ENCODE results near the gene M1AP. TPM values are rescaled to one million over a fixed set of nuclear protein-coding genes. Genes with fewer than 3 reads are reported as not detected.

The M1AP gene
- total RNA-seq, 1 donor from 2014 or later, result 0.20 TPM

- Mint-ChIP-seq H3K27ac (ENCODE audit: unreplicated experiment) (no peak overlapping the region), H3K36me3 (ENCODE audit: low read depth, unreplicated experiment) (no peaks in the 10 kb centered on the region), H3K9me3 (ENCODE audit: unreplicated experiment) (no peaks in the 10 kb centered on the region), H3K4me3 (ENCODE audit: unreplicated experiment) (no peak overlapping the region), H3K4me1 (ENCODE audit: low read depth, unreplicated experiment) (peaks cover 20% of the 10 kb centered on the region), H3K27me3 (ENCODE audit: low read depth, unreplicated experiment) (no peaks in the 10 kb centered on the region)
- Histone ChIP-seq H3K27ac (ENCODE audit: low read depth, low read length) (no peak overlapping the region), H3K9me3 (ENCODE audit: insufficient read depth, low read depth, low read length) (no peaks in the 10 kb centered on the region), H3K36me3 (ENCODE audit: insufficient read depth, low read length) (no peaks in the 10 kb centered on the region), H3K79me2 (ENCODE audit: insufficient read depth, low read length) (no peaks in the 10 kb centered on the region), H2AFZ (ENCODE audit: low read depth, low read length) (no peak overlapping the region), H3K9ac (ENCODE audit: low read length) (no peak overlapping the region), H3K27me3 (ENCODE audit: insufficient read depth, low read length) (no peaks in the 10 kb centered on the region), H3K4me2 (ENCODE audit: low read length) (no peak overlapping the region), H4K20me1 (ENCODE audit: insufficient read depth, low read length) (no peaks in the 10 kb centered on the region), H3K4me1 (ENCODE audit: insufficient read depth, low read length) (peaks cover 30% of the 10 kb centered on the region), H3K4me3 (ENCODE audit: insufficient read depth, low read depth, low read length) (no peak overlapping the region)
- no peak for FAIRE-seq
- no peak for TF ChIP-seq CTCF (IDR thresholded peaks at IDR 0.05; ENCODE audit: insufficient read depth, low read depth, low read length)
- no peak for TF ChIP-seq EZH2 (IDR thresholded peaks at IDR 0.05; ENCODE audit: insufficient read depth, low read length)
- no peak for DNase-seq (ENCODE audit: low read depth)
Measured at GRCh38 chr2:74572178-74572925, 75.8 kb downstream of the M1AP start.

- Histone ChIP-seq H3K36me3 (ENCODE audit: insufficient read depth, low read length) (no peaks in the 10 kb centered on the region), H3K9me3 (ENCODE audit: insufficient read depth, low read depth, low read length) (no peaks in the 10 kb centered on the region), H4K20me1 (ENCODE audit: insufficient read depth, low read length) (no peaks in the 10 kb centered on the region), H3K79me2 (ENCODE audit: insufficient read depth, low read length) (no peaks in the 10 kb centered on the region), H3K27ac (ENCODE audit: low read depth, low read length) (no peak overlapping the region), H3K4me2 (ENCODE audit: low read length) (no peak overlapping the region), H3K27me3 (ENCODE audit: insufficient read depth, low read length) (no peaks in the 10 kb centered on the region), H3K9ac (ENCODE audit: low read length) (no peak overlapping the region), H3K4me1 (ENCODE audit: insufficient read depth, low read length) (peaks cover 36% of the 10 kb centered on the region), H3K4me3 (ENCODE audit: insufficient read depth, low read depth, low read length) (no peak overlapping the region), H2AFZ (ENCODE audit: low read depth, low read length) (no peak overlapping the region)
- no peak for TF ChIP-seq EZH2 (IDR thresholded peaks at IDR 0.05; ENCODE audit: insufficient read depth, low read length)
- no peak for TF ChIP-seq CTCF (IDR thresholded peaks at IDR 0.05; ENCODE audit: insufficient read depth, low read depth, low read length)
- no peaks in the 10 kb centered on the region for H3K9me3 Mint-ChIP-seq (ENCODE audit: unreplicated experiment)
- no peak overlapping the region for H3K27ac Mint-ChIP-seq (ENCODE audit: unreplicated experiment)
- DNase-seq (ENCODE audit: low read depth), result no peak
- no peaks in the 10 kb centered on the region for H3K27me3 Mint-ChIP-seq (ENCODE audit: low read depth, unreplicated experiment)
- H3K4me3 Mint-ChIP-seq (ENCODE audit: unreplicated experiment), result no peak overlapping the region
- no peak for FAIRE-seq
- H3K4me1 Mint-ChIP-seq (ENCODE audit: low read depth, unreplicated experiment), result peaks cover 23% of the 10 kb centered on the region
- H3K36me3 Mint-ChIP-seq (ENCODE audit: low read depth, unreplicated experiment), result no peaks in the 10 kb centered on the region
Measured at GRCh38 chr2:74571058-74571457, 77.1 kb downstream of the M1AP start.

- Histone ChIP-seq H3K27me3 (ENCODE audit: insufficient read depth, low read length) (no peaks in the 10 kb centered on the region), H3K9ac (ENCODE audit: low read length) (no peak overlapping the region), H2AFZ (ENCODE audit: low read depth, low read length) (no peak overlapping the region), H4K20me1 (ENCODE audit: insufficient read depth, low read length) (no peaks in the 10 kb centered on the region), H3K79me2 (ENCODE audit: insufficient read depth, low read length) (no peaks in the 10 kb centered on the region), H3K27ac (ENCODE audit: low read depth, low read length) (no peak overlapping the region), H3K36me3 (ENCODE audit: insufficient read depth, low read length) (no peaks in the 10 kb centered on the region), H3K4me1 (ENCODE audit: insufficient read depth, low read length) (peaks cover 37% of the 10 kb centered on the region), H3K4me2 (ENCODE audit: low read length) (no peak overlapping the region), H3K9me3 (ENCODE audit: insufficient read depth, low read depth, low read length) (no peaks in the 10 kb centered on the region), H3K4me3 (ENCODE audit: insufficient read depth, low read depth, low read length) (no peak overlapping the region)
- TF ChIP-seq CTCF (IDR thresholded peaks at IDR 0.05; ENCODE audit: insufficient read depth, low read depth, low read length) (no peak), EZH2 (IDR thresholded peaks at IDR 0.05; ENCODE audit: insufficient read depth, low read length) (no peak)
- peaks cover 23% of the 10 kb centered on the region for H3K4me1 Mint-ChIP-seq (ENCODE audit: low read depth, unreplicated experiment)
- H3K27me3 Mint-ChIP-seq (ENCODE audit: low read depth, unreplicated experiment), result no peaks in the 10 kb centered on the region
- DNase-seq (ENCODE audit: low read depth), result no peak
- no peaks in the 10 kb centered on the region for H3K9me3 Mint-ChIP-seq (ENCODE audit: unreplicated experiment)
- peak overlapping the region; percentile 53 for H3K27ac Mint-ChIP-seq (ENCODE audit: unreplicated experiment)
- H3K4me3 Mint-ChIP-seq (ENCODE audit: unreplicated experiment), result no peak overlapping the region
- no peak for FAIRE-seq
- H3K36me3 Mint-ChIP-seq (ENCODE audit: low read depth, unreplicated experiment), result no peaks in the 10 kb centered on the region
Measured at GRCh38 chr2:74569686-74570085, 78.4 kb downstream of the M1AP start.

Data from astrocyte (in vitro differentiated cells and primary cell).